ENCODE data around the gene ANKRD44.
"Not testable (repeated sequence)": the region's sequence is repeated elsewhere in the genome, so short reads cannot be mapped to it uniquely, and the experiment has no call there.

Gene ANKRD44

GRCh38 chr2:197315371-197315770 is 4.8 kb upstream of the ANKRD44 start:
- no peak for FAIRE-seq

- FAIRE-seq, result no peak
These were observed 1.6 kb upstream of the ANKRD44 start for GRCh38 chr2:197312186-197312585.

- FAIRE-seq, result no peak
These were observed 947 bp upstream of the ANKRD44 start for GRCh38 chr2:197311421-197312033.

- no peak for FAIRE-seq
These were observed 424 bp upstream of the ANKRD44 start for GRCh38 chr2:197310987-197311420.

GRCh38 chr2:197309691-197310231 is 819 bp downstream of the ANKRD44 start:
- FAIRE-seq, result no peak

- FAIRE-seq, result no peak
These were observed 1.4 kb downstream of the ANKRD44 start for GRCh38 chr2:197308996-197309690.

GRCh38 chr2:197308585-197308984 is 2.0 kb downstream of the ANKRD44 start:
- FAIRE-seq, result no peak

- no peak for FAIRE-seq
These were observed 2.6 kb downstream of the ANKRD44 start for GRCh38 chr2:197307933-197308521.

- no peak for FAIRE-seq
These were observed 3.2 kb downstream of the ANKRD44 start for GRCh38 chr2:197307236-197307932.

GRCh38 chr2:197306696-197307040 is 3.9 kb downstream of the ANKRD44 start:
- no peak for FAIRE-seq

GRCh38 chr2:197306024-197306695 is 4.4 kb downstream of the ANKRD44 start:
- no peak for FAIRE-seq

- no peak for FAIRE-seq
These were observed 6.0 kb downstream of the ANKRD44 start for GRCh38 chr2:197304556-197305011.

- no peak for FAIRE-seq
These were observed 10.4 kb downstream of the ANKRD44 start for GRCh38 chr2:197300139-197300538.

- no peak for FAIRE-seq
These were observed 12.0 kb downstream of the ANKRD44 start for GRCh38 chr2:197298609-197299008.

- no peak for FAIRE-seq
These were observed 12.7 kb downstream of the ANKRD44 start for GRCh38 chr2:197297772-197298318.

- no peak for FAIRE-seq
These were observed 13.3 kb downstream of the ANKRD44 start for GRCh38 chr2:197297266-197297665.

- FAIRE-seq, result no peak
These were observed 13.7 kb downstream of the ANKRD44 start for GRCh38 chr2:197296835-197297234.

GRCh38 chr2:197294260-197294659 is 16.3 kb downstream of the ANKRD44 start:
- FAIRE-seq, result no peak

GRCh38 chr2:197293252-197294007 is 17.1 kb downstream of the ANKRD44 start:
- no peak for FAIRE-seq

- FAIRE-seq, result no peak
These were observed 18.0 kb downstream of the ANKRD44 start for GRCh38 chr2:197292619-197293018.

GRCh38 chr2:197287596-197287932 is 23.0 kb downstream of the ANKRD44 start:
- not testable (repeated sequence) for FAIRE-seq
